PFSK-1 (cell line): Measurements from ENCODE around the gene RIPPLY1.

Experiments used
- POLR2AphosphoS5 ChIP-seq: IDR thresholded peaks from 2 replicates; pipeline ENCODE4 v1.6.1; 2012; ENCODE audit warnings: low read depth, mild to moderate bottlenecking, control low read depth, low read length, moderate library complexity
- SIN3A ChIP-seq: IDR thresholded peaks from 2 replicates; pipeline ENCODE4 v1.6.1; 2012; ENCODE audit warnings: mild to moderate bottlenecking, low read length, moderate library complexity, borderline replicate concordance; ENCODE audit not compliant: insufficient read depth
- TAF1 ChIP-seq: IDR thresholded peaks from 2 replicates; pipeline ENCODE4 v1.6.1; 2012; ENCODE audit warnings: low read length, control low read depth, borderline replicate concordance; ENCODE audit not compliant: insufficient read depth
- TF ChIP-seq, protein P1 (sequence below), 2 experiments: IDR thresholded peaks; 2 replicates each; pipeline versions ENCODE4 v1.6.1 to v1.8.0; 2011 to 2012; ENCODE audit warnings: low read depth in 2 of 2, low read length in 2 of 2, control low read depth in 1 of 2, inconsistent platforms in 1 of 2, mild to moderate bottlenecking in 1 of 2, moderate library complexity in 1 of 2; ENCODE audit not compliant: insufficient read depth in 1 of 2

DNA sequence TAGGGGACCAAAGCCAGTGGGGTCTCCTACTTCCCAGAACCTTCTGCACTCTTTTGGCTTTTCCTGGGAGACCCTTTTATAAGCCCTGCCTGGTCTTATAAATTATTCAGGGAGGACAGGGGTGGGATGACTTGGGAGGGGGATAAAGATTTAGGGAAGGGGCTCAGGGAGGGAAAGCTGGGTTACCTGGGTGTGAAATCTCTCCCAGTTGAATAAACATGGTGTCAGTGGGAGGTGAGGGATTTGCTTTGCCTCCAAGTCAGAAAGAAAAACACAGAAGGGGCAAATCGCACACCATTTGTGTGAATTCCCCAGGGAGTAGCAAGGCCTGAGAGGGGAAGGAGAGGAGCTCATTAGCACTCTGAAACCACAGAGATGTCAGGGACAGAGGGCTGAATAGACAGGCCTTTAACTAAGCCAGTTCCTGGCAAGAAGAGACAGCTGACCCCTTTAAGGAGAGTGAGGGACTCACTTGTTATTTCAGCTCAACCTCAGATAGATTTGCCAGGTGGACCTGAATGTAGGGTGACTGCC lies at the start of gene RIPPLY1:
- no peak for TF ChIP-seq SIN3A
- TF ChIP-seq, protein P1, sequence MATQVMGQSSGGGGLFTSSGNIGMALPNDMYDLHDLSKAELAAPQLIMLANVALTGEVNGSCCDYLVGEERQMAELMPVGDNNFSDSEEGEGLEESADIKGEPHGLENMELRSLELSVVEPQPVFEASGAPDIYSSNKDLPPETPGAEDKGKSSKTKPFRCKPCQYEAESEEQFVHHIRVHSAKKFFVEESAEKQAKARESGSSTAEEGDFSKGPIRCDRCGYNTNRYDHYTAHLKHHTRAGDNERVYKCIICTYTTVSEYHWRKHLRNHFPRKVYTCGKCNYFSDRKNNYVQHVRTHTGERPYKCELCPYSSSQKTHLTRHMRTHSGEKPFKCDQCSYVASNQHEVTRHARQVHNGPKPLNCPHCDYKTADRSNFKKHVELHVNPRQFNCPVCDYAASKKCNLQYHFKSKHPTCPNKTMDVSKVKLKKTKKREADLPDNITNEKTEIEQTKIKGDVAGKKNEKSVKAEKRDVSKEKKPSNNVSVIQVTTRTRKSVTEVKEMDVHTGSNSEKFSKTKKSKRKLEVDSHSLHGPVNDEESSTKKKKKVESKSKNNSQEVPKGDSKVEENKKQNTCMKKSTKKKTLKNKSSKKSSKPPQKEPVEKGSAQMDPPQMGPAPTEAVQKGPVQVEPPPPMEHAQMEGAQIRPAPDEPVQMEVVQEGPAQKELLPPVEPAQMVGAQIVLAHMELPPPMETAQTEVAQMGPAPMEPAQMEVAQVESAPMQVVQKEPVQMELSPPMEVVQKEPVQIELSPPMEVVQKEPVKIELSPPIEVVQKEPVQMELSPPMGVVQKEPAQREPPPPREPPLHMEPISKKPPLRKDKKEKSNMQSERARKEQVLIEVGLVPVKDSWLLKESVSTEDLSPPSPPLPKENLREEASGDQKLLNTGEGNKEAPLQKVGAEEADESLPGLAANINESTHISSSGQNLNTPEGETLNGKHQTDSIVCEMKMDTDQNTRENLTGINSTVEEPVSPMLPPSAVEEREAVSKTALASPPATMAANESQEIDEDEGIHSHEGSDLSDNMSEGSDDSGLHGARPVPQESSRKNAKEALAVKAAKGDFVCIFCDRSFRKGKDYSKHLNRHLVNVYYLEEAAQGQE (IDR thresholded peaks at IDR 0.05; ENCODE audit: insufficient read depth in 1 of 2, low read depth in 2 of 2, low read length in 2 of 2), result no peak
- no peak for TF ChIP-seq TAF1
- no peak for TF ChIP-seq POLR2AphosphoS5
